ENCODE measurements around the gene ZC3H4.

DNA sequence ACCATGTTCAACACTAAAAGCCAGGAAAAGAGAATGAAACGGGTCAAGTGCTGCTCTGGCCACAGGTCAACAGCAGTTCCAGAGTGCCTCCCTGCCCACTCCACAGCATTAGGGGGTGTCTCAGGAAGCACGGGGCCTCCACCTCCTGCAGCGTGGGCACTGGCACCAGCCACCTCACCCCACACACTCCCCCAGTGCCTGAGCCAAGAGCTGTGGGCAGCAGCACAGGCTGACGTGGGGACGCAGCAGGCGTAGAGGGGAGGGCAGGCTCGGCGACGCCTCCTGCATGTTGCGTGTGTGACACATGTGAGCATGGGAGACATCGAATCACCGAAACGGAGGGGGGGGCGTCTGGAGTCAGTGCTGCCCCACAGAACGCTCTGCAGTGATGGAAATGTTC lies 43.8 kb downstream of the ZC3H4 start:
- TF ChIP-seq GATA3 (IDR thresholded peaks at IDR 0.05; ENCODE audit: low read depth, low read length): no peak
- TF ChIP-seq GATA2 (IDR thresholded peaks at IDR 0.05; ENCODE audit: low read depth, low read length): no peak
